Upper lobe of left lung (tissue), 6 donors: ENCODE data around the gene CCDC3. TPM values are rescaled to one million over a fixed set of nuclear protein-coding genes. Genes with fewer than 3 reads are reported as not detected.

Source experiments
- ATAC-seq, 2 donors: fragments of 200-7000 bp; cut with Tn5 transposase; one replicate each; pipeline ENCODE4 v1.9.1; 2022; ENCODE audit warnings: mild to moderate bottlenecking in 2 of 2, moderate library complexity in 2 of 2; ENCODE audit not compliant: low FRiP score in 2 of 2
- DNase-seq, 2 donors: peaks; one replicate each; pipeline ENCODE4 v3.0.0-alpha.2; 2019 to 2020
- H3K27ac ChIP-seq, 4 donors: fragments of 200-600 bp; sonication (generic); one replicate each; pipeline ENCODE4 v1.5.1; 2016 to 2019
- H3K27me3 ChIP-seq, 4 donors: fragments of 200-600 bp; sonication (generic); one replicate each; pipeline ENCODE4 v1.5.1; 2017 to 2019
- H3K36me3 ChIP-seq, 4 donors: fragments of 200-600 bp; sonication (generic); one replicate each; pipeline ENCODE4 v1.5.1; 2016 to 2019
- H3K4me1 ChIP-seq, 4 donors: fragments of 200-600 bp; sonication (generic); one replicate each; pipeline ENCODE4 v1.5.1; 2018 to 2019
- H3K4me3 ChIP-seq, 4 donors: fragments of 200-600 bp; sonication (generic); one replicate each; pipeline ENCODE4 v1.5.1; 2017 to 2019; ENCODE audit warnings: mild to moderate bottlenecking in 2 of 4, moderate library complexity in 1 of 4
- H3K9me3 ChIP-seq, 4 donors: fragments of 200-600 bp; sonication (generic); one replicate each; pipeline ENCODE4 v1.5.1; 2018 to 2019
- EP300 ChIP-seq, 4 donors: sonication (generic); formaldehyde crosslinking; IDR thresholded peaks; one replicate each; pipeline ENCODE4 v1.5.1; 2017; ENCODE audit warnings: antibody characterized with exemption in 4 of 4, control low read depth in 2 of 4
- POLR2A ChIP-seq, 4 donors: fragments of 450-650 bp; IDR thresholded peaks; one replicate each; pipeline ENCODE4 v1.5.1; 2016 to 2017; ENCODE audit warnings: antibody characterized with exemption in 4 of 4, mild to moderate bottlenecking in 2 of 4
- POLR2AphosphoS5 ChIP-seq, 2 donors: sonication (generic); formaldehyde crosslinking; IDR thresholded peaks; one replicate each; pipeline ENCODE4 v1.5.1; 2017; ENCODE audit warnings: antibody characterized with exemption in 2 of 2
- WGBS, 2 donors: methylation state at CpG; one replicate each; pipeline ENCODE4 v1.1.5; 2017 to 2018; 5-methylcytosine and 5-hydroxymethylcytosine counted together
- total RNA-seq, 6 donors: library from RNA; depleted of rRNA in 4 of 6; stranded (reverse); fragments of >200 nt in 4 of 6; gene quantifications; one replicate each; pipeline versions ENCODE4 v1.1.0 to v1.2.1, GENCODE V29; 2016 to 2021
- TF ChIP-seq, protein P1 (sequence below), 6 experiments: fragments of 450-650 bp in 4 of 6; fragments of 200-600 bp in 2 of 6; sonication (generic) in 2 of 6; IDR thresholded peaks; one replicate each; pipeline ENCODE4 v1.5.1; 2016 to 2019; ENCODE audit warnings: antibody characterized with exemption in 6 of 6
- donor health status: DM: no; HTN: no; CAD: no; lungs with moderate emphysema.
- donor health status: DM: no; HTN: yes; CAD: no; lungs with severe emphysema.

CCDC3 gene
- total RNA-seq, 6 donors from 2014 or later, result 0.98 to 13.1 (median 5.7) TPM

- ATAC-seq (peak in 1 of 2 donors; percentile 12), DNase-seq (no peak)
- H3K36me3 ChIP-seq, result no peaks in the 10 kb centered on the region
- WGBS, 2 donors, result 65 to 82% methylated on average over 2 of the region's 2 CpGs
- H3K4me1 ChIP-seq, result no peaks in the 10 kb centered on the region
- H3K27me3 ChIP-seq, result no peaks in the 10 kb centered on the region
- no peak overlapping the region for H3K27ac ChIP-seq
- no peak overlapping the region for H3K4me3 ChIP-seq
- no peak for TF ChIP-seq EP300 (IDR thresholded peaks at IDR 0.05)
- no peak for TF ChIP-seq POLR2AphosphoS5 (IDR thresholded peaks at IDR 0.05)
- TF ChIP-seq POLR2A (IDR thresholded peaks at IDR 0.05), result no peak
- TF ChIP-seq, protein P1, sequence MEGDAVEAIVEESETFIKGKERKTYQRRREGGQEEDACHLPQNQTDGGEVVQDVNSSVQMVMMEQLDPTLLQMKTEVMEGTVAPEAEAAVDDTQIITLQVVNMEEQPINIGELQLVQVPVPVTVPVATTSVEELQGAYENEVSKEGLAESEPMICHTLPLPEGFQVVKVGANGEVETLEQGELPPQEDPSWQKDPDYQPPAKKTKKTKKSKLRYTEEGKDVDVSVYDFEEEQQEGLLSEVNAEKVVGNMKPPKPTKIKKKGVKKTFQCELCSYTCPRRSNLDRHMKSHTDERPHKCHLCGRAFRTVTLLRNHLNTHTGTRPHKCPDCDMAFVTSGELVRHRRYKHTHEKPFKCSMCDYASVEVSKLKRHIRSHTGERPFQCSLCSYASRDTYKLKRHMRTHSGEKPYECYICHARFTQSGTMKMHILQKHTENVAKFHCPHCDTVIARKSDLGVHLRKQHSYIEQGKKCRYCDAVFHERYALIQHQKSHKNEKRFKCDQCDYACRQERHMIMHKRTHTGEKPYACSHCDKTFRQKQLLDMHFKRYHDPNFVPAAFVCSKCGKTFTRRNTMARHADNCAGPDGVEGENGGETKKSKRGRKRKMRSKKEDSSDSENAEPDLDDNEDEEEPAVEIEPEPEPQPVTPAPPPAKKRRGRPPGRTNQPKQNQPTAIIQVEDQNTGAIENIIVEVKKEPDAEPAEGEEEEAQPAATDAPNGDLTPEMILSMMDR (IDR thresholded peaks at IDR 0.05), result no peak
- H3K9me3 ChIP-seq, result peaks cover 0 to 11% (median 2%) of the 10 kb centered on the region in 4 donors
Measured at GRCh38 chr10:12972146-12972545, 29.4 kb downstream of the CCDC3 start.

- no peak overlapping the region for H3K27ac ChIP-seq
- no peaks in the 10 kb centered on the region for H3K36me3 ChIP-seq
- no peaks in the 10 kb centered on the region for H3K27me3 ChIP-seq
- peaks cover 0 to 15% (median 2%) of the 10 kb centered on the region in 4 donors for H3K9me3 ChIP-seq
- 83 to 87% methylated on average over 12 to 14 of the region's 14 CpGs for WGBS, 2 donors
- DNase-seq, result peak in 1 of 2 donors; percentile 13
- TF ChIP-seq POLR2A (IDR thresholded peaks at IDR 0.05) (no peak), EP300 (IDR thresholded peaks at IDR 0.05) (no peak), POLR2AphosphoS5 (IDR thresholded peaks at IDR 0.05) (no peak)
- TF ChIP-seq, protein P1 (IDR thresholded peaks at IDR 0.05), result no peak
- H3K4me3 ChIP-seq, result no peak overlapping the region
- H3K4me1 ChIP-seq, result no peaks in the 10 kb centered on the region
- ATAC-seq, result no peak
Measured at GRCh38 chr10:12971001-12971788, 30.3 kb downstream of the CCDC3 start.

DNA sequence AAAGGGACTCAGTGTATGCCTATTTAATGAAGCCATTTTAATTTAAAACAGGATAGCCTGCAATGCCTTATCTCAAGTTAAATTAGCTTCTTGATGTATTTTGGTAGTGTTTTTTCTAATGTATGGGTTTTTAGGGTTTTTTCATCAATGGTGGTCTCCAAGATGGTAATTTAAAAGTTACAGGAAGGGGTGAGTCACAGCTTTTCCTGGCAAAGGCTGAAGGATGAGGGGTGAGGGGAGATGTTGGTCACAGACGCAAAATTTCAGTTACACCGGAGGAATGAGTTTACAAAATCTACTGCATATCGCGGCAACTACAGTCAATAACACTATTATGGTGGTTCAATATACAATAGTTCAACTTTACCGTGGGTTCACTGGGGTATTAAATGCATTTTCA is 31.6 kb downstream of the CCDC3 start:
- H3K4me1 ChIP-seq, result no peaks in the 10 kb centered on the region
- peaks cover 0 to 15% (median 2%) of the 10 kb centered on the region in 4 donors for H3K9me3 ChIP-seq
- no peak for ATAC-seq
- no peak overlapping the region for H3K27ac ChIP-seq
- WGBS, 2 donors, result 74% methylated on average over 5 of the region's 5 CpGs
- no peaks in the 10 kb centered on the region for H3K27me3 ChIP-seq
- H3K4me3 ChIP-seq, result no peak overlapping the region
- H3K36me3 ChIP-seq, result no peaks in the 10 kb centered on the region
- TF ChIP-seq EP300 (IDR thresholded peaks at IDR 0.05) (no peak), POLR2AphosphoS5 (IDR thresholded peaks at IDR 0.05) (no peak)
- no peak for DNase-seq

DNA sequence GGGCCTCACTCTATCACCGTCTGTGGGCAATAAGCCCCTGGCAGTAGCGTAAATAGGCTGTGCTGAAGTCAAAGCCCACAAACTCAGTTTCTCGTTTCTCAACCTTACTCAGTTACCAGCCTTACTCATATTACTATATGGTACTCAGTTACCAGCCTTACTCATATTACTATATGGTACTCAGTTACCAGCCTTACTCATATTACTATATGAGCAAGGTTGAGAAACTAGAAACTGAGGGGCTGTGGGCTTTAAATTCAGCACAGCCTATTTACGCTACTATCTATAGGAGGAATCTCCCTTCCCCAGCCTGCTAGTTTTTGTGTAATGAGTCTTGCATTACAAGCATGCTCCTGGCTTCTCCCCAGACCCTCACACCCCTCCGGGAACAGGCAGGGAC is 35.4 kb downstream of the CCDC3 start:
- no peaks in the 10 kb centered on the region for H3K27me3 ChIP-seq
- H3K4me3 ChIP-seq, result no peak overlapping the region
- H3K4me1 ChIP-seq, result peaks cover 0 to 6% (median 0%) of the 10 kb centered on the region in 4 donors
- peaks cover 0 to 15% (median 2%) of the 10 kb centered on the region in 4 donors for H3K9me3 ChIP-seq
- no peak for ATAC-seq
- H3K27ac ChIP-seq, result no peak overlapping the region
- no peak for DNase-seq
- 81 to 82% methylated on average over 5 of the region's 5 CpGs for WGBS, 2 donors
- no peaks in the 10 kb centered on the region for H3K36me3 ChIP-seq
- no peak for TF ChIP-seq EP300 (IDR thresholded peaks at IDR 0.05)
- TF ChIP-seq, protein P1 (IDR thresholded peaks at IDR 0.05), result no peak
- no peak for TF ChIP-seq POLR2AphosphoS5 (IDR thresholded peaks at IDR 0.05)
- TF ChIP-seq POLR2A (IDR thresholded peaks at IDR 0.05), result no peak

- no peak overlapping the region for H3K27ac ChIP-seq
- H3K27me3 ChIP-seq, result no peaks in the 10 kb centered on the region
- 48 to 62% methylated on average over 4 of the region's 4 CpGs for WGBS, 2 donors
- peaks cover 0 to 6% (median 0%) of the 10 kb centered on the region in 4 donors for H3K4me1 ChIP-seq
- ATAC-seq (no peak), DNase-seq (no peak)
- no peak overlapping the region for H3K4me3 ChIP-seq
- H3K9me3 ChIP-seq, result peaks cover 0 to 15% (median 2%) of the 10 kb centered on the region in 4 donors
- H3K36me3 ChIP-seq, result no peaks in the 10 kb centered on the region
- TF ChIP-seq POLR2AphosphoS5 (IDR thresholded peaks at IDR 0.05), result no peak
- TF ChIP-seq, protein P1 (IDR thresholded peaks at IDR 0.05), result no peak
- no peak for TF ChIP-seq POLR2A (IDR thresholded peaks at IDR 0.05)
- no peak for TF ChIP-seq EP300 (IDR thresholded peaks at IDR 0.05)
Measured at GRCh38 chr10:12965571-12965970, 35.9 kb downstream of the CCDC3 start.
